Measurements from ENCODE around the gene STK32B.
"Not testable (repeated sequence)": the region's sequence is repeated elsewhere in the genome, so short reads cannot be mapped to it uniquely, and the experiment has no call there.

- not testable (repeated sequence) for TF ChIP-seq CTCF (conservative IDR thresholded peaks at IDR 0.05); ZFX (IDR thresholded peaks at IDR 0.05)
Measured at GRCh38 chr4:5006932-5007331, 44.3 kb upstream of the STK32B start.

All from C4-2B (cell line).